WERI-Rb-1 (cell line): Measurements from ENCODE around the gene NEURL3.

Experiments
- DNase-seq: peaks from one replicate; pipeline ENCODE4 v3.0.0-alpha.2; 2020
- H3K27ac ChIP-seq: fragments of 250-450 bp; sonication (Bioruptor Pico); 2 replicates; pipeline ENCODE4 v1.5.1; 2020; ENCODE audit warnings: mild to moderate bottlenecking, moderate library complexity
- H3K27me3 ChIP-seq: fragments of 250-450 bp; sonication (Bioruptor Pico); 2 replicates; pipeline ENCODE4 v1.5.1; 2021; ENCODE audit warnings: mild to moderate bottlenecking, low read depth, moderate library complexity; ENCODE audit not compliant: insufficient read depth, severe bottlenecking
- H3K36me3 ChIP-seq: fragments of 250-450 bp; sonication (Bioruptor Pico); 2 replicates; pipeline ENCODE4 v1.5.1; 2020; ENCODE audit warnings: mild to moderate bottlenecking, moderate library complexity
- H3K4me3 ChIP-seq: 2 replicates; pipeline ENCODE4 v1.5.1; 2011; ENCODE audit warnings: low read depth, mild to moderate bottlenecking, control low read depth, low read length
- H3K9me3 ChIP-seq: fragments of 250-450 bp; sonication (Bioruptor Pico); 2 replicates; pipeline ENCODE4 v1.5.1; 2021; ENCODE audit warnings: mild to moderate bottlenecking, moderate library complexity; ENCODE audit not compliant: severe bottlenecking
- TF ChIP-seq, protein P1 (sequence below): IDR thresholded peaks from 2 replicates; pipeline ENCODE4 v1.5.1; 2011; ENCODE audit warnings: low read depth, mild to moderate bottlenecking, control low read depth, inconsistent platforms, low read length

The NEURL3 gene

DNA sequence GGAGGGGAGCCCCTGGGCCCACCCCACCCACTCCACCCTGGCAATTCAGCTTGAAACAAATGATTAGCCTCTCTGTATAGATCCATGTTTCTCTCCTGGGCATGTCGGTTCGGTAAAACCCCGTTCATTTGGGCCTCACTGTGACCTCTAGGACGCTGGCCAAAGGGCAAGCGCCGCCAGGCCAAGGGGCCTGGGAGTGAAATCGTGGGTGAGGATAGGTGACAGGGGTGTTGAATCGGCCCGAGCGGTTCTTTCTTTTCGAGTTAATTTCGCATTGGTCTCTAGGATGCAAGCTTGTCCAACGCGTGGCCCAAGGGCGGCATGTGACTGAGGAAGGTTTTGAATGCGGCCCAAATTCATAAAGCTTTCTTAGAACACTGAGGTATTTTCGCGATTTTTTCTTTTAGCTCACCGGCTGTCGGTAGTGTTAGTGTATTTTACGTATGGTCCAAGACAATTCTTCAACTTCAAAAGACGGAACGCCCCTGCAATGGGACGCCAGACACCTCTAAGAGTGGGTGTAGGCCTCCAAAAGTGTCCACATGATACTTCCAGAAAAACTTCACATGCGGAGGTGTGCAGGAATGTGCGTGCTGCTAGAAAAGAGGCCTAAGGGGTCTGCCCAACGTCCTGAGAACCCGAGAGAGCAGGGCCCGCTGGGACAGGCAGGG is 21.6 kb upstream of the NEURL3 start:
- Histone ChIP-seq H3K27ac (no peak overlapping the region), H3K9me3 (no peaks in the 10 kb centered on the region), H3K4me3 (no peak overlapping the region), H3K27me3 (no peaks in the 10 kb centered on the region), H3K36me3 (no peaks in the 10 kb centered on the region)
- TF ChIP-seq, protein P1, sequence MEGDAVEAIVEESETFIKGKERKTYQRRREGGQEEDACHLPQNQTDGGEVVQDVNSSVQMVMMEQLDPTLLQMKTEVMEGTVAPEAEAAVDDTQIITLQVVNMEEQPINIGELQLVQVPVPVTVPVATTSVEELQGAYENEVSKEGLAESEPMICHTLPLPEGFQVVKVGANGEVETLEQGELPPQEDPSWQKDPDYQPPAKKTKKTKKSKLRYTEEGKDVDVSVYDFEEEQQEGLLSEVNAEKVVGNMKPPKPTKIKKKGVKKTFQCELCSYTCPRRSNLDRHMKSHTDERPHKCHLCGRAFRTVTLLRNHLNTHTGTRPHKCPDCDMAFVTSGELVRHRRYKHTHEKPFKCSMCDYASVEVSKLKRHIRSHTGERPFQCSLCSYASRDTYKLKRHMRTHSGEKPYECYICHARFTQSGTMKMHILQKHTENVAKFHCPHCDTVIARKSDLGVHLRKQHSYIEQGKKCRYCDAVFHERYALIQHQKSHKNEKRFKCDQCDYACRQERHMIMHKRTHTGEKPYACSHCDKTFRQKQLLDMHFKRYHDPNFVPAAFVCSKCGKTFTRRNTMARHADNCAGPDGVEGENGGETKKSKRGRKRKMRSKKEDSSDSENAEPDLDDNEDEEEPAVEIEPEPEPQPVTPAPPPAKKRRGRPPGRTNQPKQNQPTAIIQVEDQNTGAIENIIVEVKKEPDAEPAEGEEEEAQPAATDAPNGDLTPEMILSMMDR: no peak
- DNase-seq: no peak

GRCh38 chr2:96526101-96526591 is 21.0 kb upstream of the NEURL3 start:
- TF ChIP-seq, protein P1: no peak
- Histone ChIP-seq H3K4me3 (no peak overlapping the region), H3K27ac (no peak overlapping the region), H3K36me3 (no peaks in the 10 kb centered on the region), H3K9me3 (no peaks in the 10 kb centered on the region), H3K27me3 (no peaks in the 10 kb centered on the region)
- DNase-seq: no peak

DNA sequence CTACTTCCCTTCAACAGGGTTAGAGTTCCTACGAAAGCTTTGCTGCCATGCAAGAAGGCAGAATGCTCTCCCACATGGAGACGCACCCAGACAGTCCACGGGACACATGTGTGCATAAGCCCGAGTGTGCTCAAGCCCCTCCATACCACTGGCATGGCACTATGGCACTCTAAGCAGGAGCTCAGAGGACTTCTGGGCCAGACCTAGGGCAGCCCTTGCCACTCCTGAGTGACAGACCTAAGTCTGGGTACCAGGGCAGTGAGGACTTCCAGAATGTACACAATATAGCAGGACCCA is 20.0 kb upstream of the NEURL3 start:
- TF ChIP-seq, protein P1: no peak
- Histone ChIP-seq H3K9me3 (no peaks in the 10 kb centered on the region), H3K36me3 (no peaks in the 10 kb centered on the region), H3K27me3 (no peaks in the 10 kb centered on the region), H3K4me3 (no peak overlapping the region), H3K27ac (no peak overlapping the region)
- DNase-seq: no peak

DNA sequence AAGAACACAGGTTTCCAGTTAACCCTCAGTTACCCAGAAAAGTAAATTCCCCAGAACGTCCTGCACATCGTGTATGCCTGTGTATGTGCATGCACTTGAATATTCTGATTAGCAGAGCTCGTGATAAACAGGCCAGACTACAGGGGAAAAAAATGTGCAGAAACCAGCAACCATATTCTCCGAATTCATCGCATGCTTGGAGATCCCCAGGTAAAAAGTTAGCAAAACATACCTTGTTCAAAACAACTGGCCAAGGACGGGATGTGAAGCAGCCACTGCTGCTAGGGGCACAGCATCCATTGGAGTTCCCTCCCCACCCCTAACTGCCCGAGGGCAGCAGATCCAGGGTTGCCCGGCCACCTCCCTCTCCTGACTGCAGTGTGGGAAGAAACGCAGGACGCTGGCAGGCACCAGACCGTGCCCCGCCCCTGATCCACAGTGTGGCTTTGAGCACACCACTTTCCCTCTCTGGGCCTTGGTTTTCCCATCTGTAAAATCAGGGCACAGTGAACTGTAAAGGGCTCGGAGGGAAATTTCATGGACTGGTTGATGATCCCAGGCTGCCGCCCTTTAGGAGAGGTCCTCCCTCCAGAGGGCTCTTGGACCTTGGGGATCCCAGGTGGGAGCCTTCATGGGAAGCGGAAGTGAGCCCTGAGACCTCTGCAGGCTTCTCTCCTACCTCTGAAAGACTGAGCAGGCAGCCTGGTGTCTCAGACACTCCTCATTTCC is 19.5 kb upstream of the NEURL3 start:
- no peak for DNase-seq
- no peaks in the 10 kb centered on the region for H3K36me3 ChIP-seq
- TF ChIP-seq, protein P1: no peak
- no peak overlapping the region for H3K27ac ChIP-seq
- H3K27me3 ChIP-seq: no peaks in the 10 kb centered on the region
- no peaks in the 10 kb centered on the region for H3K9me3 ChIP-seq
- H3K4me3 ChIP-seq: no peak overlapping the region

DNA sequence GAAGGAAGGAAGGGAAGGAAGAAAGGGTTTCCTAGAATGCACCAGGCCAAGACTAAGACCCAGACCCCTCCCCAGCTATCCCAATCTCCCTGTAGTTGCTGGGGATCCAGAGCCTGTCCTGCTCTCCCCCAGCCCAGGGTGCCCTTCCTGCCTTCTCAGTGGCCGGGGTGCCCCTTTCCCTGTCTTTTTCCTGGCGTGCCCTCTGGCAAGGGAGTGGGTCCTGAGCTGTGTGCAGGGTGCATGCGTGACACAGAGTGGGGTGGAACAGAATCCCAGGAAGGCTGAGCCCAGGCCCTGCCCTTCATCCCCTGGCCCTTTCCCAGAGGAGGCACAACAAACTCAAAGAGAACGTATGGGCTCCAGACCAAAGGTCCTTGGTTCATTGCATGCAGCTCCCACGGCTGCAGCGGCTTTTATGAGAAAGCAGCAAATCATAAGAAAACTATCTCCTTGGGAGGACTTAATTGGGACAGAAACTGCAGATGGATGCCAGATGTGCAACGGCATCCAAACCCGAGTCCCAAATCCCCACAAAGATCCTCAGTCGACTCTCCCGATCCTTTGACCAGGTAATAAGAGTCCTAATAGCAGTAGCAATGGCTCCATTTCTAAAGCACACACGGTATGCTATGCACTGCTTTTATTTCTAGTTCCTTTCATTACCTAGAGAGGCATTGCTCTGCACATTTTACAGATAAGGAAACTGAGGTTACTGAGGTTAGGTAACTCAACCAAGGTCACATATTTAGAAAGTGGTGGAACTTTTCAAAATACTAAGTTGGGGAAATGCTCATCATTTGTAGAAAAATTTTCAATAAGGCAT is 18.7 kb upstream of the NEURL3 start:
- no peak overlapping the region for H3K4me3 ChIP-seq
- TF ChIP-seq, protein P1: no peak
- H3K27me3 ChIP-seq: no peaks in the 10 kb centered on the region
- no peaks in the 10 kb centered on the region for H3K36me3 ChIP-seq
- no peak overlapping the region for H3K27ac ChIP-seq
- H3K9me3 ChIP-seq: no peaks in the 10 kb centered on the region
- no peak for DNase-seq
